ENCODE measurements around the gene ATF7IP.

Gene ATF7IP

DNA sequence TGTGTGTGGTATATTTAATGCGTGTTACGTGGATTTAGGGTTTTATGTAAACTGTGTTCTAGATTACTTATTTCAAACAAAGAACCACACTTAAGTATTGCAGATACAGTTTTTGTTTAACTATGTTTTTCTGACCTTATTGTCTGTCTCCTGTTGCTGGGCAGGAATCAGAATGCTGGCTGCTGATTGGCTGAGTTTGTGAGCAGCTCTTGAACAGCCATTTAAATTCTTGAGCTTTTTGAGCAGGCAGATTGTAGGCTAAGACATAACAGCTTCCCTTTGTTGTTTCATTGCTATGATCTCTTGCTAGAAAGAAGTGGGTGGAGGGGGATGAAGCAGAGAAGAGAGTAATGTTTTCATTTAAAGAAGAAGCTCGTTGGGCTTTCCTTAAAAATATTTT lies 52.2 kb downstream of the ATF7IP start:
- peak; percentile 72 for DNase-seq

DNA sequence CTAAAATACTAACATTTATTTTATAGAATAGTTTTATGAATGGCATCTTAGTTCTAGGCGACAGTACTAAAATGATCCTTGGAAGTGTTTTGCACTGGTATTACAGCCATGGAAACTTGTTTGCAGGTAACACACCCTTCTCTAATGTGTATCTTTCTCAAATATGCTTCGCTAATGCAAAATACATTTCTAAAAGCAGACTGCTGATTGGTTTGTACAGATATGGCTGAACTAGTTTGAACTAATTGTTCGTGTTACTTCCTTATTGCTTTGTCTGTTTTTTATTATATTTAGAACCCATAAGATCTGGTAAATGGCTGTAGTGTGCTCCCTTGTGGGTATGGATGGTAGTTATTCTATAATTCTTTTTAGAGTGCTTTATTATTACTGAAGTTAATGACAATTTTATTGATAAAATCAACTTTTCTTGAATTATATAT lies 53.0 kb downstream of the ATF7IP start:
- peak; percentile 47 for DNase-seq

DNA sequence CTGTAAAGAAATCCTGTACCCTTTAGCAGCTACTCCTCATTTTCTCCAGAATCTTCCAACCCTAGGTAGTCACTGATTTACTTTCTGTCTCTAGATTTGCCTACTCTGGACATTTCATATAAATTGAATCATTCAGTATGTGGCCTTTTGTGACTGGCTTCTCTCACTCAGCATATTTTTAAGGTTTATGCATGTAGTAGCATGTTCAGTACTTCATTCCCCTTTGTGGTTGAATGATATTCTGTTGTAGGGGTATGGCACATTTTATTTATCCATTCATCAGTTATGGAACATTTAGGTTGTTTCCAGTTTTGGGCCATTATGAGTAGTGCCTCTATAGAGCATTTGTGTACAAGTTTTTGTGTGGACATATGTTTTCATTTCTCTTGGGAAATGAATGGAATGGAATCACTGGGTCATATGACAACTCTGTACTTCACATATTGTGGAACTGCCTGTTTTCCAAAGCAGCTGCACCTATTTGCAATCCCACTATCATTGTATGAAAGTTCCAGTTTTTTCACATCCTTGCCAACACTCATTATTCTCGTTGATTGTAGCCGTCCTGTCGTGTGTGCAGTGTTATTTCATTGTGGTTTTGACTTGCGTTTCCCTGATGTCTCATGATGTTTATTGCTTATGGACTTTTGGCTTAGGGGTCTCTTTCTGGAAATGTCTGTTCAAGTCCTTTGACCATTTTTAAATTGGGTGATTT lies 57.2 kb downstream of the ATF7IP start:
- DNase-seq = no peak

DNA sequence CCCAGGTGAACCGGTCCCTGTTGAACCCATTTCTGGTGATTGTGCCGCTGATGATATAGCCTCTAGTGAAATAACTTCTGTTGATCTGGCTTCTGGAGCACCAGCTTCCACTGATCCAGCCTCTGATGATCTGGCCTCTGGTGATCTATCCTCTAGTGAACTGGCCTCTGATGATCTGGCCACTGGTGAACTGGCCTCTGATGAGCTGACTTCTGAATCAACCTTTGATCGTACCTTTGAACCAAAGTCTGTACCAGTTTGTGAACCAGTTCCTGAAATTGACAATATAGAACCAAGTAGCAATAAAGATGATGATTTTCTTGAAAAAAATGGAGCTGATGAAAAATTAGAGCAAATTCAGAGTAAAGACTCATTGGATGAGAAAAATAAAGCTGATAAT lies 59.1 kb downstream of the ATF7IP start:
- no peak for DNase-seq

DNA sequence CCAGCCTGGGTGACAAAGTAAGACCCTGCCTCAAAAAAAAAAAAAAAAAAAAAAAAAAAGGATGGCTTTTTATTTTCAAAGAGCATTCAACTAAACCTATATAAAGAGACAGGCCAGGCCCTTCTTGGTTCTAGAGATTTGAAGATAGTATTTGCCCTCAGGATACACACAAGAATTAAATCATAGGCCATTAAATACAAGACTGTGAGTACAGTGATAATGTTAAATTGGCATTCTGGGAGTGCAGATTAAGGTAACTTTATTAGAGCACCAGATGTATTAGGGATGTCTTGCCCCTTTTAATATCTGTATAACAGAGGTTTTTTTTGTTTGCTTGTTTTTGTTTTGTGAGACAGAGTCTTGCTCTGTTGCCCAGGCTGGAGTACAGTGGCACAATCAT lies 61.3 kb downstream of the ATF7IP start:
- DNase-seq = no peak

DNA sequence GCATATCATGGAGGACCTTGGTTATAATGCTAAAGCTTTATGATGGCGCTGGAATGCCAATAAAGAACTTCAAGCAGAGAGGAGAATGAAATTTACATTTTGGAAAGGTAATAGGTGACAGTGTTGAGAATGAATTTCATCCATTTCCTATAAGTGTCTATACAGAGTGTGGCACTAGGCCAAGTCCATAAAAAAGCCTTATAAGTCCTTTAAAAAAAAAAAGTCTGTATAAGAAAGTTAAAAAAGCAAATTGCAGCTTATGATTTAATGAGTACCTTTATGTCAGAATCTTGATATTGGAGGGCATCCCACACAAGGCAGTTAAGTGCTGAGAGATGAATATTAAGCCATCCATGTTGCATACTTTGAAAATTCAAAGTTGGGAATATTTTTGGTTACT lies 62.4 kb downstream of the ATF7IP start:
- DNase-seq = no peak

DNA sequence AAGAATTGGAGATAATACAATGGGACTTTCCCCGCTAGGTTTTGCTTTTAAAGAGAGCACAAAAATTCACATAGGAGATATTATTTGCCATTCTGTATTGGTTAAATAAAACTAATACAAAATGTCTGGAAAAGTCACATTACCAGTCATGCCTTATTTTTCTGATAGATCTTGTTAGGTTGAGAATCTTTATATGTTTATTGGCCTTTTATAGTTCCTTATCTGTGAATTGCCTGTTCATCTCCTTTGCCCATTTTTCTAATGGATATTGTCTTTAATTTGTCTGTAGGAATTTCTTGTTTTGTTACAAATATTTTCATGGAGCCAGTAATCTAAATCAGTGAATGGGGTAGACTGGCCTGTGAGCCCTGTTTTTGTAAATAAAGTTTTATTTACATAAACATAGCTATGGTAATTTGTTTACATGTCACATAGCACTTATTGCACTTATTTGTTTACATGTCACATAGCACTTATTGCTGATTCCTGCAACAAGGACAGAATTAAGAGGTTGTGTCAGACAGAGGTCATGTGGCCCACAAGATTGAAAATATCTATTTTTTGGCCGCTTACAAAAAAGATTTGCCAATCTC lies 65.0 kb downstream of the ATF7IP start:
- DNase-seq = no peak

DNA sequence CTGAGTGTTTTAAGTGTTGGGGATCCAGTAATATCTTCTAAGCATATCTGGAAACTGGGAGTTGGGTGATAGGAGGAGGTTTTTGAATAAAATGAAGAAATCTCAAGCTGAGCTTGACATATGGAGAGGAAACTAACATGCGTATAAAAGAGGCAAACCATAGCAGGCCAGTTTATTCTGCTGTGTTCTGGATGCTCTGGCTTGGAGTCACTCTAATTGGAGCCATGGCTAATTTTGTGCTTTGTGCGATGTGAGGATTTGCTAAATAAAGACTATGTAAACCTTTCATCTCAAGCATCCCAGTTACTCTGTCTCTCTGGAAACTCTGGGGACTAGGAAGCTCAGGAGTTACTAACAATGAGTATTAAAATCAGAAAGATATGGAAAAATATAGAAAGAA lies 66.5 kb downstream of the ATF7IP start:
- no peak for DNase-seq

DNA sequence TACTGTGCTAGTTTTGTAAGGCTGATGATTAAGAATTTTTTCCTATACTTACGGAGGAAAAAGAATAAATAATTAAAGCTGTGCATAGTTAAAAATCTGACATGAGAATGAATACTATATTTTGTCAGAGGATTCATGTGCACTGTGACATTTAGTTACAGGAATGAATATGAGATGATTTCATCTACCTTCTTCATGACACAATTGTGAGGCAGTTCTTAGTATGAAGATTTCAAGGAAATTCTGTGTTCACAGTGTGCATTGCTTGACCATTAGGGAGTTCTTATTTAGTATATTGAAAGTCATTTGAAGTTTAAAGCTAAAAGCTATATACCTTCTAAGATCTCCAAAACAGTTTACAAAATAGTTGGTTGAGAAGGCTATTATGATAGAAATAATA lies 70.1 kb downstream of the ATF7IP start:
- DNase-seq = no peak

DNA sequence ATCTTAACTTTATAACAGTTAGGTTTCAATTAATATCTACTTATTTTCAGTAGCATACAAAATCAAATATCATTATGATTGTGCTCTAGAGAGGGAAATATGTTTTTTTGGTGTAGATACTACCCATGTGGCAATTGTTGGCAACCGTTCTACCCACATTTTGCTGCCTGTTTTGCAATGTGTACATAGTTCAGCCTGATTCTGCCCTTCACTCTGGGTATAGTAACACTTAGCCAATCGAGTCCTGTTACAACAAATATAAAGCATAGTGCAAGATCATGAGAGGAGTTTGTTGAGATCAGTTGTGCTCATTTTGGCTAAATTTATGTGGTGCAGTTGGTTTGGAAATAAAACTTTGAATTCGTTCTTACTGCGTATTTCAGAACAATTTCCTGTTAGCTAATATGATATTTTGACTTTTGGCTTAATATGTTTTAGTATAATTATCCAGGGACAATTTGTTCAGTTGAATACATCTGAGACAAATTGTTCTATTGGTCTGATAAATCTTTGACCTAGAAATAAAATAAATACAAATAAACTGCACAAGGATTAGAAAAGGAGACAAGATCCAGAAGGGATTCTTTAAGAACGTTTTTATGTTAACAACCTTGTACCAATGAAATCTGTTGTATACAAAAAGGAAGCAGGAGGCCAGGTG lies 76.9 kb downstream of the ATF7IP start:
- no peak for DNase-seq

DNA sequence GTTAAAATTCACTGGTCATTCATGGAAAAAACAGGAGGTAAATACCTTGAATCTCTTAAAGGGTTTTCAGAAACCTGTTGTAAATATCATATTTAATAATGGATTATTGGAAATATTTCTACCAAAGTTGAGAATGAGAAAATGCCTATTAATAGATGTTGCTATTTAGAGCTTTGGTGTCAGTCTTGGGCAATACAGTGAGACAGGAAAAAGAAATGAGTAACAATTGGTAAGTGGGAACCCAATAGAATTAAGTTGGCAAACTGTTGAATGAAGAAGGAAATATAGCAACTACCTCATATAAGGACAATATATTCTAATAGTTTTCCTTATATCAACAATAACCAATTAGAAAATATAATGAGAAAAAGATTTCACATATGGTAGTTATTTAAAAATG lies 78.0 kb downstream of the ATF7IP start:
- DNase-seq = no peak

DNA sequence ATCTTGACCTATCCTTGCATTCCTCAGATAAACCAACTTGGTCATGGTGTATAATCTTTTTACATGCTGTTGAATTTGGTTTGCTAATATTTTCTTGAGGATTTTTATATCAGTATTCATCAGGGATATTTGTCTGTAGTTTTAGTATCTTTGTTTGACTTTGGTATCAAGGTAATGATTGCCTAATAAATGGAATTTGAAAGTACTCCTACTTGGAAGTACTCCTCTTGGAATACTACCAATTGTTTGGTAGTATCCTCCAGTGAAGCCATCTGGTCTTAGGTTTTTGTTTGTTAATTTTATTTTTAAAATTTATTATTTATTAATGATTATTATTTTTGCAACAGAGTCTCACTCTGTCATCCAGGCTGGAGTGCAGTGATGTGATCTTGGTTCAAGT lies 85.0 kb downstream of the ATF7IP start:
- no peak for DNase-seq

DNA sequence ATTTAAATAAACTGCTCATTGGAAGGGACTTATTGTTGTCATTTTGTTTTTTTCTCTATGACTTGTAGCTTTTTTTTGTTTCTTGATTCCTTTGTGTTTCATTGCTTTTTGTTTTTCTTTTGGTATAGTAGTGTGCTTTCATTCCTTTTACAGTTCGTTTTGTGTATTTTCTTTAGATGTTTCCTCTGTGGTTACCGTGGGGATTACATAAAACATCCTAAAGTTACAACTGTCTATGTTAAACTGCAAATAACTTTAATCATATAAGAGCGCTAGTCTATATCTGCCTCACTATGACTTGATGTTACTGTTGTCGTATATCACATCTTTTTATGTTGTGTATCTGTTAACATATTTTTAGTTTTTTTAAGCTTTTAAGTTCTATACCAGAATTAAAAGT lies 86.9 kb downstream of the ATF7IP start:
- DNase-seq = no peak

DNA sequence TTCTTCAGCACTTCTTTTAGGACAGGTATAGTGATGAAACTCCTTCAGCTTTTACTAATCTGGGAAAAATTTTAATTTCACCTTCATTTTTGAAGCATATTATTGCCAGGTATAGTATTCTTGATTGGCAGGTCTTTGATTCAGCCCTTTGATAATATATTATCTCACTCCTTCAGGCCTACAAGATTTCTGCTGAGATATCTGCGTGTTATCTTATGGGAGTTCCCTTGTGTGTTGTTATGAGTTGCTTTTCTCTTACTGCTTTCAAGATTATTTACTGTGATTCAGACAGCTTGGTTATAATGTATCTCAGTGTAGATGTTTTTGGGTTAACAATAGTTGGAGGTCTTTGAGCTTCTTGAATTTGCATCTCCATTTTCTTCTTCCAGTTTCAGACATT lies 87.4 kb downstream of the ATF7IP start:
- no peak for DNase-seq

DNA sequence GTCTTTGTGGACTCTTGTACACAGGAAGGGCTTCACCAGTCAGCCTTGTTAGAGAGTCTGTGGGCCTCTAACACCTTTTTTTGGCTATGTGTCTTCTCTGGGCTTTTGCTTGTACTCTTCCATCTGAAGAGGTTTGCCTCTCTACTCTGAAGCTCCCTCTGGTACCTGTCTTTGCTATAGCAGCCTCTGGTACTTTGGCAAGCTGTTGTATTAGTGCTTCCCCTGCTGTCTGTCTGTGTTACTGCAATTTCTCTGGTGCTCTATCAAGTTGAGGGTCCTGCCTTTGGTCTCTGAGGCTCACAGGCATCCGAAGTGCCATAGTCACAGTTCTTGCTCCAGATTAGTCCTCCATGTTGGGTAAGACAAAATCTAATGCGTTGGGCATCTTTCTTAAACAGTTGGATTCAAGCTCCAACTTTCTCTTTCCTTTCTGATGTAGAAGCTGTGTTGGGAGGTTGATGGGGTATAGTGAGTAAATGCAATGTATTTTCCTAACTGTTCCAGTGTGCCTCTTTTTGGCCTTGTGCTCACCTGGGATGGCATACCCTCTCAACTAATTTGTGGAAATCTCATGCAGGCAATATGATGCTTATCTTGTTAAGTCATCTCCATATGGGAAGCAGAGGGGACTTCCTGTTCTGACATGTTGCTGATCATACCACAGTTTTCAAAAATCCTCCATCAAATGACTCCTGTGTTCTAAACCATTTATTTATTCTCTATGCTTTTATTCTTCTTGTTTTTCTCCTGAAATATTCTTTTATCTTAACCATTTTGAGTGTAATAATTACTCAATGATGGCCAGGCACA lies 88.8 kb downstream of the ATF7IP start:
- peak; percentile 24 for DNase-seq

DNA sequence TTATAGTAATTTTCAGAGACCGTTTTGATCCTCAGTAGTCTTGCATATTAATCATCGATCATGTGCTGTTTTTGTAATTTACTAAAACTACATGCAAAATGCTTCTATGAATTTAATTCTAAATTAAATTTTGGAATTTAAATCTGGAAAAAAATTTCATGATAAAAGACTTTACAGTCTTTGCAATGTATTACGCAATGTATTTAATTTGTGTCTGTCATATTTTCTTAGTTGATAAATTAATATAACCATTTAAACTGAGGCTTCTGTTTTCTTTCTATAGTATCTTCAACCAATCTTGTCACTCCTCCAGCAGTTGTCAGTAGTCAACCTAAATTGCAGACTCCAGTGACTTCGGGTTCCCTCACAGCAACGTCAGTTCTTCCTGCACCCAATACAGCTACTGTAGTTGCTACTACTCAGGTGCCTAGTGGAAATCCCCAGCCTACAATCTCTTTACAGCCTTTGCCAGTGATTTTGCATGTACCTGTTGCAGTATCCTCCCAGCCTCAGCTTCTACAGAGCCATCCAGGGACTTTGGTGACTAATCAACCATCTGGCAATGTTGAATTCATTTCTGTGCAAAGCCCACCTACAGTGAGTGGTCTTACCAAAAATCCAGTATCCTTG lies 94.8 kb downstream of the ATF7IP start:
- no peak for DNase-seq

DNA sequence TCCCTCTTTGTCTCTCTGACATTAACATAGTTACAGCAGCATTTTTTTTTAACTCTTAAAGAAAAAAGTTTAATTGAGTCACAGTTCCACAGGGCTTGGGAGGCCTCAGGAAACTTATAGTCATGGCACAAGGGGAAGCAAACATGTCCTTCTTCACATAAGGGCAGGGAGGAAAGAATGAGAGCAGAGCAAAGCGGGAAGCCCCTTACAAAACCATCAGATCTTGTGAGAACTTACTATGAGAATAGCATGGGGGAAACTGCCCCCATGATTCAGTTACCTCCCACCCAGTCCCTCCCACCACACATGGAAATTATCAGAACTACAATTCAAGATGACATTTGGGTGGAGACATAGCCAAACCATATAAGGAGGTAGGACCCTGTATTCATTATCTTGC lies 106.0 kb downstream of the ATF7IP start:
- DNase-seq = no peak

DNA sequence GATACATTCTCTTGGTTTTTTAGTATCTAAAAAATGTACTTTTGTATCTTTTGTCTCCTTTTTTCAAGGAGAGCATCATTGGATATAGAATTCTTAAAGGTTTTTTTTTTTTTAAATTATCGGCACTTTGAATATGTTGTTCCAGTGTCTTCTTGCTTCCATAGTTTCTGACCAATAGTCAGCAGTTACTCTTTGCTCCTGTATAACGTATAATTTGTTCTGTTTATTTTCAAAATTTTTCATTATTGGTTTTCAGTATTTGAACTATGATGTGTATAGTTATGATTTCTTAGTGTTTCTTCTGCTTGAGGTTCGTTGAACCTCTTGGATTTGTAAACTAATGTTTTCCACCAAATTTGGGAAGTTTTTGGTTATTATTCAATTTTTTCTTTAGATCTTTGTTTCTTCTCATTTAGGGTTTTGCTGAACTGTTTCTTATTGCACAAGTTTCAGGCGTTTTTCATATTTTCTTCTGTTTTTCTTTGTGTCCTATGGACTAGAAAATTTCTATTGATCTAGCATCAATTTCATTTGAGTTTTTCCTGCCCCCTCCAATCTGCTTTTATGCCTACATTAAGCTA lies 108.3 kb downstream of the ATF7IP start:
- peak; percentile 8 for DNase-seq

DNA sequence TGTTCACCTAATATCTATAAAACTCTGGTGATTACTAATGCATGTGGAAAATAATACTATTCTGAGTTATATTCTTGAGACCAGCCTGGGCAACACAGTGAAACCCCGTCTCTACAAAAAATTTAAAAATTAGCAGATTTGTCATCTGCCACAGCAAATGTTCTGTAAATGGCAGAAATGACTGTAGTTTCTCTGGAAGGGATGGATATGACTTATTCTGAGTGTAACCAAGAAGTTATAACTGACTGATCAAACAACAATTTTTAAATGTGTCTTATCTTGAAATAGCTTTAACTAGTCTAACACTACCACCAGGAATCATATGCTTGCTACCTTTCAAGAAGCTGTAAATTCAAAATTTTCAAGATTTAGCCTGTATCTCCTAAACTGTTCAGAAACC lies 113.5 kb downstream of the ATF7IP start:
- no peak for DNase-seq

DNA sequence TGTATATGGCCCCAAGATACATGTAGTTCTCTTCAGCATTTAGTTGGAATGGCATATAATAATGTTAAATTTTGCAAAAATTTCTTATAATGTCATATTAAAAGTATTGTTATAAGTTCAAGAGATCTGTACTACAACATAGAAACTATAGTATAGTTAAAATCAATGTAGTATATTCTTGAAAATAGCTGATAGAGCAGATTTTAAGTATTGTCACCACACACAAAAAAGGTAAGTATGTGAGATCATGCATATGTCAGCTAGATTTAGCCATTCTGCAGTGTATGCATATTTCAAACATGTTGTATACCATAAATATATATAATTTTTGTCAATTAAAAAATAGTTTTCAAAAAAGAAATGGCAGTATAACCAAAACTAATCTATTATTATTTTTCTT lies 115.7 kb downstream of the ATF7IP start:
- no peak for DNase-seq

DNA sequence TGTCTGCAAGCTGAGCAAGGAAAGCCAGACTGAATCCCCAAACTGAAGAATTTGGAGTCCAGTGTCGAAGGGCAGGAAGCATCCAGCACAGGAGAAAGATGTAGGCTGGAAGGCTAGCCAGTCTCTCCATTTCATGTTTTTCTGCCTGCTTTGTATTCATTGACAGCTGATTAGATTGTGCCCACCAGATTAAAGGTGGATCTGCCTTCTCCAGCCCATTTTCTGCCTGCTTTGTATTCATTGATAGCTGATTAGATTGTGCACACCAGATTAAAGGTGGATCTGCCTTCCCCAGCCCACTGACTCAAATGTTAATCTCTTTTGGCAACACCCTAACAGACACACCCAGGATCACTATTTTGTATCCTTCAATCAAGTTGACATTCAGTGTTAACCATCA lies 116.9 kb downstream of the ATF7IP start:
- no peak for DNase-seq

DNA sequence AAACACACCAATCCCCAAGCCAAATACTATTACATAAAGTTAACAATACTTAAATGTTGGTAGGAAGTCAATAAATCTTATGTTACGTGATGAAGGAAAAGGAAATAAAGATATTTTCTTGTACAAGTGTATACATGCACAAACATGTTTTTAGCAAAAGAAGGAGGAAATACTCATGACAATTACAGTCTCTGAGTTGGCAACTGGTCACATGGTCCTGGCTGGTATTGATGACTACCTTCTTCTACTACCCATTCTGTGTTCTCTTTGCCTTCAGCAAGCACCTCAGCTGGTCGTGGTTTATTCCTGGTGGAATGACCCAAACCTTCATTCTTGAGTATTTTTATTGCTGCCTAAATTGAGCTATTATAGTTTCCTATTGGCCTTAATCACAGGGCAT lies 117.4 kb downstream of the ATF7IP start:
- no peak for DNase-seq

DNA sequence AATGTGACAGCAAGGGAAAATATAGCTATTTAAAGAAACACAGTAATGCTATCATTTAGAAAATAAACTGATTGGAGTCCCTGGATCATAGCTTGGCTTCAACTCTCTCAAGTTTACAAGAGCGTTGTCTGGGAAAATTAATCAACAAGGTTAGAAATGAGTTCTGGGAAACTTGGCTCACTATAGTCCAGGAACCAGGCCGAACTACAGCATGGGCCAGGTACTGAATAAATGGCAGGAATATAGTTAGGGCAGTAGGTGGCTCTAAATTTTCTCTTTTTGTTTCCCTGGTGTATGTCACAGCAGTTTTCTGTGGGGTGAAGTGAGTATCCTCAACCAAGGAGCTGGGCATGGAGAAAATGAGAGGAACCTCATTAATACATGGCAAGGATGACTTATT lies 129.8 kb downstream of the ATF7IP start:
- no peak for DNase-seq
